T-cell (primary cell): ENCODE data around the gene DLGAP1. TPM values are rescaled to one million over a fixed set of nuclear protein-coding genes. Genes with fewer than 3 reads are reported as not detected.

Experiments
- ATAC-seq, 4 experiments: fragments of 200-7000 bp in 3 of 4; fragments of 150-1000 bp in 1 of 4; cut with Tn5 transposase; replicated peaks in 1 of 4; 1 replicate in 3 of 4; 2 replicates in 1 of 4; pipeline ENCODE4 v1.10.0; 2021; ENCODE audit warnings: moderate library complexity in 3 of 4, mild to moderate bottlenecking in 2 of 4, moderate number of reproducible peaks in 1 of 4
- CTCF ChIA-PET, 2 donors: fragments of 300-600 bp; sonication (Branson Sonifier 250); formaldehyde crosslinking; loops; one replicate each; lab custom pipeline; 2022; ENCODE audit warnings: antibody characterized with exemption in 2 of 2; lab: Charles Lee
- POLR2A ChIA-PET, 2 donors: fragments of 300-600 bp; sonication (Branson Sonifier 250); formaldehyde crosslinking; loops; one replicate each; lab custom pipeline; 2022; ENCODE audit warnings: antibody characterized with exemption in 2 of 2; lab: Charles Lee
- DNase-seq, 35 experiments: peaks; one replicate each; pipeline versions ENCODE4 v3.0.0 to v3.0.0-alpha.2; 2013 to 2023
- H3K27ac ChIP-seq: one replicate; pipeline ENCODE4 v1.5.1; 2013; ENCODE audit warnings: low read length
- H3K27me3 ChIP-seq, 2 experiments: replicated peaks in 1 of 2; 1 replicate in 1 of 2; 2 replicates in 1 of 2; pipeline versions ENCODE4 v1.6.1 to v1.7.0; 2013; ENCODE audit warnings: low read length in 1 of 2, mixed read lengths in 1 of 2; ENCODE audit not compliant: control insufficient read depth in 2 of 2, insufficient read depth in 2 of 2; ENCODE audit errors: extremely low read depth in 1 of 2
- H3K36me3 ChIP-seq, 2 donors: 1 replicate in 1 of 2; 2 replicates in 1 of 2; pipeline versions ENCODE4 v1.6.1 to v1.7.0; 2013; ENCODE audit warnings: low read length in 1 of 2; ENCODE audit not compliant: control insufficient read depth in 2 of 2, insufficient read depth in 1 of 2; ENCODE audit errors: extremely low read depth in 1 of 2
- H3K4me1 ChIP-seq, 2 experiments: 1 replicate in 1 of 2; 2 replicates in 1 of 2; pipeline versions ENCODE4 v1.6.1 to v1.7.0; 2013; ENCODE audit warnings: low read length in 2 of 2, mixed read lengths in 1 of 2; ENCODE audit not compliant: insufficient read depth in 2 of 2, control insufficient read depth in 1 of 2; ENCODE audit errors: extremely low read depth in 1 of 2
- H3K4me3 ChIP-seq, 2 donors: 1 replicate in 1 of 2; 2 replicates in 1 of 2; pipeline versions ENCODE4 v1.5.1 to v1.7.0; 2013; ENCODE audit warnings: mild to moderate bottlenecking in 2 of 2, low read length in 1 of 2, moderate library complexity in 1 of 2; ENCODE audit not compliant: control insufficient read depth in 1 of 2; ENCODE audit errors: extremely low read depth in 1 of 2
- H3K9me3 ChIP-seq: 2 replicates; pipeline ENCODE4 v1.7.0; 2013
- H3K27ac Mint-ChIP-seq, 2 donors: one replicate each; pipeline ENCODE4 v1.8.0; 2020 to 2021; ENCODE audit warnings: mild to moderate bottlenecking in 2 of 2, mixed read lengths in 2 of 2
- H3K27me3 Mint-ChIP-seq, 2 donors: one replicate each; pipeline ENCODE4 v1.8.0; 2021 to 2022; ENCODE audit warnings: mixed read lengths in 2 of 2
- H3K36me3 Mint-ChIP-seq: one replicate; pipeline ENCODE4 v1.8.0; 2021; ENCODE audit warnings: mixed read lengths
- H3K4me1 Mint-ChIP-seq, 3 donors: one replicate each; pipeline ENCODE4 v1.8.0; 2020 to 2022; ENCODE audit warnings: mixed read lengths in 3 of 3, mild to moderate bottlenecking in 1 of 3
- H3K4me3 Mint-ChIP-seq, 3 donors: one replicate each; pipeline ENCODE4 v1.8.0; 2020 to 2022; ENCODE audit warnings: mild to moderate bottlenecking in 3 of 3, mixed read lengths in 3 of 3, moderate library complexity in 3 of 3
- H3K9me3 Mint-ChIP-seq, 3 donors: one replicate each; pipeline ENCODE4 v1.8.0; 2020 to 2022; ENCODE audit warnings: mixed read lengths in 3 of 3
- WGBS: methylation state at CpG from one replicate; pipeline ENCODE4 v1.1.5; 2013; ENCODE audit warnings: missing lambda C conversion rate; ENCODE audit not compliant: insufficient coverage; 5-methylcytosine and 5-hydroxymethylcytosine counted together
- total RNA-seq, 35 experiments: library from RNA in 6 of 35; stranded (reverse) in 6 of 35; fragments of 120-200 nt in 1 of 35; gene quantifications; one replicate each; pipeline versions ENCODE4 v1.2.1 to v1.2.4 and lab custom pipeline; 2013 to 2026

The DLGAP1 gene
- total RNA-seq, 5 donors from 2014 or later (not counting 1 experiment from before 2014, with no cell fraction given) = 0.25 to 1.8 (median 0.26) TPM

DNA sequence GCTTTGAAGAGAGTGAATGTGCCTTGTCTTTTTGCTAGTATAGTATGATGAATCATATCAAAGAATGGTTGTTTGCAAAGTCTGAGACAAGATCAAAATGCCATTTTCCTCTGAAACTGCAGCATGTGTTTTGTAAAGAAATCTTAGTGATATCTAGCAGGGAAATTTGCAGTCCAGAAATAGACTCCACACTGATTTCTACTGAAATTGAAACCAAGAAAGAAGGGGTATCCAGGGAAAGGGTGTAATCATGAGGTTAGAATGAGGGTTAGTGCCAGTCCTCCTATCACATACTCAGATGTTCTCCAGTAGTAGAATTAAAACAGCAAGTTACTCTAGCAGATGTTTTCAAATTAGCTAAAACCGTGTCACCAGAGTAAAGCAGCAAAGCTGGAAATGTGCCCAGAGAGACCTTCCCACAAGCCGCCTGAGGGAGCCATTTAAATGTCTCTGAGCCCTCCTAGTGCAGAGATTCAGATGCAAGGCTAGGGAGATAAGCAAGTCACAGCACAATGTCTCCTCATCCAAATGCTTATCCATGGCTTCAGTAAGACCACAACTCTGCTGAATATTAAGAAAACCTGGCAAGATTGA is 4.9 kb downstream of the DLGAP1 start:
- Histone ChIP-seq H3K36me3 (no peaks in the 10 kb centered on the region), H3K27me3 (peaks cover 7 to 14% of the 10 kb centered on the region in 2 experiments), H3K4me1 (no peaks in the 10 kb centered on the region), H3K9me3 (no peaks in the 10 kb centered on the region), H3K27ac (no peak overlapping the region), H3K4me3 (no peak overlapping the region)
- 36% methylated on average over 2 of the region's 2 CpGs for WGBS
- DNase-seq (no peak), ATAC-seq (no peak)
- Mint-ChIP-seq H3K27me3 (peaks cover 17 to 18% of the 10 kb centered on the region in 2 donors), H3K27ac (no peak overlapping the region), H3K4me3 (no peak overlapping the region), H3K9me3 (peaks cover 2 to 8% (median 4%) of the 10 kb centered on the region in 3 donors), H3K36me3 (no peaks in the 10 kb centered on the region), H3K4me1 (no peaks in the 10 kb centered on the region)
- ChIA-PET POLR2A (no interaction called here), CTCF (no interaction called here)

DNA sequence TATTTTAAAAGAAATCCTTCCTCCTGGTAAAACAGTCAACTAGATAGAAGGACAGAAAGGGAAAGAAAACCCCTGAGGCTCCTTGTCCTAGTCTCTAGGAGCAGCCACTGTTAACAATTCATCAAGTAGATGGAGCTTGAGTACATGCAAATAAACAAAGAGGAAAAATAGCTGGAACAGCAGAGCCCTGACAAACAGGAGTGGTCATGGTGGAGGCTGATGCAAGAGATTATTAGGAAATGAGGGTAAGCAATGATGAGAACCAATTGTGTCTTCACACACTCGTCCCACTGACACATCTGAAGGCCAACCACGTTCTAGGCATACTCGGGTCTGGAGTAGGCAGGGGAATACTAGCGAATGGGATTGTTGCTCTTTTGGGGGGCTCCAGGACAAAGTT is 9.2 kb downstream of the DLGAP1 start:
- no peak overlapping the region for H3K4me3 ChIP-seq
- Mint-ChIP-seq H3K4me3 (no peak overlapping the region), H3K4me1 (no peaks in the 10 kb centered on the region), H3K27ac (no peak overlapping the region), H3K36me3 (no peaks in the 10 kb centered on the region), H3K9me3 (peaks cover 4 to 12% (median 7%) of the 10 kb centered on the region in 3 donors), H3K27me3 (peaks cover 0 to under 1% of the 10 kb centered on the region in 2 donors)
- no CpG with 5 or more reads among the region's 4 CpGs for WGBS
- H3K4me1 ChIP-seq = no peaks in the 10 kb centered on the region
- H3K9me3 ChIP-seq = no peaks in the 10 kb centered on the region
- POLR2A ChIA-PET = no interaction called here
- H3K36me3 ChIP-seq = no peaks in the 10 kb centered on the region
- H3K27me3 ChIP-seq = no peaks in the 10 kb centered on the region
- ATAC-seq = no peak
- H3K27ac ChIP-seq = no peak overlapping the region
- DNase-seq = no peak
- CTCF ChIA-PET = no interaction called here

- Histone ChIP-seq H3K9me3 (no peaks in the 10 kb centered on the region), H3K27ac (no peak overlapping the region), H3K4me1 (no peaks in the 10 kb centered on the region), H3K36me3 (no peaks in the 10 kb centered on the region), H3K27me3 (no peaks in the 10 kb centered on the region), H3K4me3 (no peak overlapping the region)
- no peaks in the 10 kb centered on the region for H3K4me1 Mint-ChIP-seq
- ChIA-PET POLR2A (interaction anchor here in 1 of 2 donors (0.7 kb wide), 1 partner anchor 594 kb away, joined by 3 read pairs; no protein-coding TSS in a partner anchor), CTCF (no interaction called here)
- peaks cover 6 to 12% (median 7%) of the 10 kb centered on the region in 3 donors for H3K9me3 Mint-ChIP-seq
- DNase-seq (no peak), ATAC-seq (no peak)
- no peaks in the 10 kb centered on the region for H3K36me3 Mint-ChIP-seq
- no peak overlapping the region for H3K4me3 Mint-ChIP-seq
- no peaks in the 10 kb centered on the region for H3K27me3 Mint-ChIP-seq
- H3K27ac Mint-ChIP-seq = no peak overlapping the region
Observed at GRCh38 chr18:4444306-4444705, 10.8 kb downstream of the DLGAP1 start.

GRCh38 chr18:4441098-4441497 is 14.0 kb downstream of the DLGAP1 start:
- Histone ChIP-seq H3K27ac (no peak overlapping the region), H3K4me3 (no peak overlapping the region), H3K36me3 (no peaks in the 10 kb centered on the region), H3K9me3 (no peaks in the 10 kb centered on the region), H3K27me3 (no peaks in the 10 kb centered on the region), H3K4me1 (no peaks in the 10 kb centered on the region)
- ATAC-seq = no peak
- Mint-ChIP-seq H3K27ac (no peak overlapping the region), H3K9me3 (peaks cover 3 to 11% (median 7%) of the 10 kb centered on the region in 3 donors), H3K27me3 (no peaks in the 10 kb centered on the region), H3K4me3 (no peak overlapping the region), H3K4me1 (no peaks in the 10 kb centered on the region), H3K36me3 (no peaks in the 10 kb centered on the region)
- POLR2A ChIA-PET = no interaction called here
- CTCF ChIA-PET = no interaction called here
- 80% methylated on average over 1 of the region's 2 CpGs for WGBS
- DNase-seq = no peak

DNA sequence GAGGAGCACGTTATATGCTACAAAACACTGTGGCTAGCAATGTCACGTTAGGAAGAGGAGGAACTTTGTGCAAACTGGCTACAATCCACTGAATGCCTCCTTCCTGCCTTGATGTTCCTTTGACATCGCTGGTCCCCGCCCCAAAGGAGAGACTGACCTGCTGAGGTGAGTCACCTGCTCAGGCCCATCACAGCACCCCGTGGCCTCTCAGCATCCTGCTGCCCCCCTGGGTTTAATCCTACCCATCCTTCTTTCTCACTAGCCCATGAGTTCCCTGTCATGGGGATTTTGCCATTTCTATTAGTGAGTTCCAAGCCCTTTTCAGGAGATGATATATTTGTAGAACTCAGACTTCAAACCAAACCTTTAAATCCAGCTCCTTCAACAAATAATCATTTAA is 16.2 kb downstream of the DLGAP1 start:
- ChIA-PET POLR2A (no interaction called here), CTCF (no interaction called here)
- H3K27ac ChIP-seq = no peak overlapping the region
- no peaks in the 10 kb centered on the region for H3K27me3 ChIP-seq
- no peaks in the 10 kb centered on the region for H3K27me3 Mint-ChIP-seq
- H3K27ac Mint-ChIP-seq = no peak overlapping the region
- DNase-seq = no peak
- H3K4me1 Mint-ChIP-seq = no peaks in the 10 kb centered on the region
- H3K9me3 Mint-ChIP-seq = peaks cover 3 to 11% (median 4%) of the 10 kb centered on the region in 3 donors
- H3K36me3 ChIP-seq = no peaks in the 10 kb centered on the region
- ATAC-seq = no peak
- no peak overlapping the region for H3K4me3 ChIP-seq
- H3K4me3 Mint-ChIP-seq = no peak overlapping the region
- no peaks in the 10 kb centered on the region for H3K36me3 Mint-ChIP-seq
- H3K4me1 ChIP-seq = no peaks in the 10 kb centered on the region
- WGBS = 48% methylated on average over 5 of the region's 5 CpGs
- H3K9me3 ChIP-seq = no peaks in the 10 kb centered on the region

- no peak overlapping the region for H3K4me3 Mint-ChIP-seq
- Histone ChIP-seq H3K36me3 (no peaks in the 10 kb centered on the region), H3K27ac (no peak overlapping the region), H3K4me1 (no peaks in the 10 kb centered on the region), H3K27me3 (no peaks in the 10 kb centered on the region), H3K4me3 (no peak overlapping the region), H3K9me3 (no peaks in the 10 kb centered on the region)
- POLR2A ChIA-PET = no interaction called here
- WGBS = 100% methylated on average over 1 of the region's 1 CpG
- ATAC-seq = no peak
- DNase-seq = no peak
- no peaks in the 10 kb centered on the region for H3K4me1 Mint-ChIP-seq
- H3K9me3 Mint-ChIP-seq = peaks cover 4% of the 10 kb centered on the region in 3 donors
- H3K27ac Mint-ChIP-seq = no peak overlapping the region
- CTCF ChIA-PET = no interaction called here
- no peaks in the 10 kb centered on the region for H3K27me3 Mint-ChIP-seq
- H3K36me3 Mint-ChIP-seq = no peaks in the 10 kb centered on the region
Observed at GRCh38 chr18:4433717-4434116, 21.4 kb downstream of the DLGAP1 start.

DNA sequence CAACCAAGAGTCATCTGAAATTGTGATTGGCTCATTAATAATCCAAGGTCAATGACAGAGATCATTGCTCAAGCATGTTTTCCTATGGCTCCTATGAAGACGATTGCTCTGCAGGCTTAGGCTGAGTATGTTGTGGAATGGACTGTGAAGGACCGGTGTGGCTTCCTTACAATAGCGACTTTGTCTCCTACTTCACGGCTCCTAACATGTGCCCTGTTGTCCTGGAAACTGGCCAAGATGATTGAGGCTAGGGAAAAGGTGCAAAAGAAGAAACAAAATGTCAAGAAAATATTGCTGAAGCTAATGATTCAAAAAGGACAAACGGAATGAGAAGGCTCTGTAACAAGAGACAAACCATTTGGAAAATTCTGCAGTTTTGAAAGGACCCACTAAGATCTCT is 24.3 kb downstream of the DLGAP1 start:
- no peaks in the 10 kb centered on the region for H3K4me1 Mint-ChIP-seq
- Histone ChIP-seq H3K36me3 (no peaks in the 10 kb centered on the region), H3K4me3 (no peak overlapping the region), H3K27me3 (no peaks in the 10 kb centered on the region), H3K4me1 (no peaks in the 10 kb centered on the region), H3K27ac (no peak overlapping the region), H3K9me3 (no peaks in the 10 kb centered on the region)
- H3K27me3 Mint-ChIP-seq = no peaks in the 10 kb centered on the region
- DNase-seq (no peak), ATAC-seq (no peak)
- H3K27ac Mint-ChIP-seq = no peak overlapping the region
- POLR2A ChIA-PET = no interaction called here
- H3K36me3 Mint-ChIP-seq = no peaks in the 10 kb centered on the region
- CTCF ChIA-PET = no interaction called here
- no peak overlapping the region for H3K4me3 Mint-ChIP-seq
- 43% methylated on average over 1 of the region's 5 CpGs for WGBS
- H3K9me3 Mint-ChIP-seq = peaks cover 0 to 15% (median 3%) of the 10 kb centered on the region in 3 donors
